ENCODE data around the gene CBFA2T2.
"Not testable (repeated sequence)": the region's sequence is repeated elsewhere in the genome, so short reads cannot be mapped to it uniquely, and the experiment has no call there.

Gene CBFA2T2

GRCh38 chr20:33558348-33559144 lies 68.7 kb downstream of the CBFA2T2 start:
- H3K4me1 Mint-ChIP-seq (ENCODE audit: low read depth) = peaks cover 12% of the 10 kb centered on the region
- no peaks in the 10 kb centered on the region for H3K9me3 Mint-ChIP-seq
- H3K4me3 Mint-ChIP-seq = no peak overlapping the region
- peaks cover 14% of the 10 kb centered on the region for H3K36me3 Mint-ChIP-seq (ENCODE audit: low read depth)
- DNase-seq (ENCODE audit: low spot score) = no peak
- no peak overlapping the region for H3K27ac Mint-ChIP-seq
- H3K27me3 Mint-ChIP-seq (ENCODE audit: low read depth) = no peaks in the 10 kb centered on the region

- DNase-seq (ENCODE audit: low spot score) = no peak
- Mint-ChIP-seq H3K4me1 (ENCODE audit: low read depth) (peaks cover 11% of the 10 kb centered on the region), H3K27ac (no peak overlapping the region), H3K4me3 (no peak overlapping the region), H3K36me3 (ENCODE audit: low read depth) (peaks cover 14% of the 10 kb centered on the region), H3K9me3 (no peaks in the 10 kb centered on the region), H3K27me3 (ENCODE audit: low read depth) (no peaks in the 10 kb centered on the region)
These were observed 69.3 kb downstream of the CBFA2T2 start for GRCh38 chr20:33559212-33559611.

- Mint-ChIP-seq H3K27me3 (ENCODE audit: low read depth) (no peaks in the 10 kb centered on the region), H3K9me3 (no peaks in the 10 kb centered on the region), H3K4me3 (no peak overlapping the region), H3K27ac (no peak overlapping the region), H3K4me1 (ENCODE audit: low read depth) (peaks cover 10% of the 10 kb centered on the region), H3K36me3 (ENCODE audit: low read depth) (peaks cover 14% of the 10 kb centered on the region)
- DNase-seq (ENCODE audit: low spot score) = no peak
These were observed 70.1 kb downstream of the CBFA2T2 start for GRCh38 chr20:33560026-33560425.

GRCh38 chr20:33561053-33561452 lies 71.2 kb downstream of the CBFA2T2 start:
- DNase-seq (ENCODE audit: low spot score); H3K4me3 Mint-ChIP-seq; H3K4me1 Mint-ChIP-seq (ENCODE audit: low read depth); H3K27me3 Mint-ChIP-seq (ENCODE audit: low read depth); H3K27ac Mint-ChIP-seq; H3K9me3 Mint-ChIP-seq: not testable (repeated sequence)
- H3K36me3 Mint-ChIP-seq (ENCODE audit: low read depth) = peaks cover 14% of the 10 kb centered on the region

GRCh38 chr20:33561692-33562601 lies 72.1 kb downstream of the CBFA2T2 start:
- Mint-ChIP-seq H3K4me3 (no peak overlapping the region), H3K36me3 (ENCODE audit: low read depth) (peaks cover 14% of the 10 kb centered on the region), H3K27me3 (ENCODE audit: low read depth) (no peaks in the 10 kb centered on the region), H3K27ac (no peak overlapping the region), H3K4me1 (ENCODE audit: low read depth) (no peaks in the 10 kb centered on the region), H3K9me3 (no peaks in the 10 kb centered on the region)
- DNase-seq (ENCODE audit: low spot score) = no peak

GRCh38 chr20:33563788-33564187 lies 73.9 kb downstream of the CBFA2T2 start:
- Mint-ChIP-seq H3K36me3 (ENCODE audit: low read depth) (peaks cover 4% of the 10 kb centered on the region), H3K4me1 (ENCODE audit: low read depth) (no peaks in the 10 kb centered on the region), H3K9me3 (no peaks in the 10 kb centered on the region), H3K27ac (no peak overlapping the region), H3K4me3 (no peak overlapping the region), H3K27me3 (ENCODE audit: low read depth) (no peaks in the 10 kb centered on the region)
- DNase-seq (ENCODE audit: low spot score) = no peak

- no peak overlapping the region for H3K27ac Mint-ChIP-seq
- DNase-seq (ENCODE audit: low spot score) = no peak
- peaks cover 10% of the 10 kb centered on the region for H3K4me1 Mint-ChIP-seq (ENCODE audit: low read depth)
- H3K4me3 Mint-ChIP-seq = no peak overlapping the region
- H3K9me3 Mint-ChIP-seq = no peaks in the 10 kb centered on the region
- no peaks in the 10 kb centered on the region for H3K36me3 Mint-ChIP-seq (ENCODE audit: low read depth)
- H3K27me3 Mint-ChIP-seq (ENCODE audit: low read depth) = no peaks in the 10 kb centered on the region
These were observed 77.1 kb downstream of the CBFA2T2 start for GRCh38 chr20:33566781-33567603.

GRCh38 chr20:33567949-33568348 lies 78.1 kb downstream of the CBFA2T2 start:
- DNase-seq (ENCODE audit: low spot score) = no peak
- H3K36me3 Mint-ChIP-seq (ENCODE audit: low read depth) = no peaks in the 10 kb centered on the region
- H3K9me3 Mint-ChIP-seq = no peaks in the 10 kb centered on the region
- no peaks in the 10 kb centered on the region for H3K27me3 Mint-ChIP-seq (ENCODE audit: low read depth)
- H3K4me3 Mint-ChIP-seq = no peak overlapping the region
- H3K27ac Mint-ChIP-seq = no peak overlapping the region
- H3K4me1 Mint-ChIP-seq (ENCODE audit: low read depth) = peaks cover 14% of the 10 kb centered on the region

GRCh38 chr20:33568378-33568777 lies 78.5 kb downstream of the CBFA2T2 start:
- no peaks in the 10 kb centered on the region for H3K27me3 Mint-ChIP-seq (ENCODE audit: low read depth)
- no peak overlapping the region for H3K27ac Mint-ChIP-seq
- no peak for DNase-seq (ENCODE audit: low spot score)
- no peak overlapping the region for H3K4me3 Mint-ChIP-seq
- peaks cover 14% of the 10 kb centered on the region for H3K4me1 Mint-ChIP-seq (ENCODE audit: low read depth)
- H3K9me3 Mint-ChIP-seq = no peaks in the 10 kb centered on the region
- H3K36me3 Mint-ChIP-seq (ENCODE audit: low read depth) = no peaks in the 10 kb centered on the region

- H3K27me3 Mint-ChIP-seq (ENCODE audit: low read depth) = no peaks in the 10 kb centered on the region
- no peak for DNase-seq (ENCODE audit: low spot score)
- peaks cover 14% of the 10 kb centered on the region for H3K4me1 Mint-ChIP-seq (ENCODE audit: low read depth)
- no peak overlapping the region for H3K27ac Mint-ChIP-seq
- no peaks in the 10 kb centered on the region for H3K9me3 Mint-ChIP-seq
- no peak overlapping the region for H3K4me3 Mint-ChIP-seq
- peaks cover 2% of the 10 kb centered on the region for H3K36me3 Mint-ChIP-seq (ENCODE audit: low read depth)
These were observed 79.2 kb downstream of the CBFA2T2 start for GRCh38 chr20:33568868-33569801.

- Mint-ChIP-seq H3K27ac (no peak overlapping the region), H3K4me1 (ENCODE audit: low read depth) (peaks cover 14% of the 10 kb centered on the region), H3K4me3 (no peak overlapping the region), H3K9me3 (no peaks in the 10 kb centered on the region), H3K27me3 (ENCODE audit: low read depth) (no peaks in the 10 kb centered on the region), H3K36me3 (ENCODE audit: low read depth) (peaks cover 2% of the 10 kb centered on the region)
- DNase-seq (ENCODE audit: low spot score) = no peak
These were observed 80.0 kb downstream of the CBFA2T2 start for GRCh38 chr20:33569802-33570391.

- Mint-ChIP-seq H3K4me3 (no peak overlapping the region), H3K9me3 (no peaks in the 10 kb centered on the region), H3K4me1 (ENCODE audit: low read depth) (peaks cover 14% of the 10 kb centered on the region), H3K36me3 (ENCODE audit: low read depth) (peaks cover 2% of the 10 kb centered on the region), H3K27me3 (ENCODE audit: low read depth) (no peaks in the 10 kb centered on the region), H3K27ac (no peak overlapping the region)
- no peak for DNase-seq (ENCODE audit: low spot score)
These were observed 80.8 kb downstream of the CBFA2T2 start for GRCh38 chr20:33570743-33571142.

- H3K27me3 Mint-ChIP-seq (ENCODE audit: low read depth); H3K36me3 Mint-ChIP-seq (ENCODE audit: low read depth); DNase-seq (ENCODE audit: low spot score); H3K4me3 Mint-ChIP-seq; H3K27ac Mint-ChIP-seq; H3K9me3 Mint-ChIP-seq: not testable (repeated sequence)
- peaks cover 14% of the 10 kb centered on the region for H3K4me1 Mint-ChIP-seq (ENCODE audit: low read depth)
These were observed 83.4 kb downstream of the CBFA2T2 start for GRCh38 chr20:33573268-33573667.

All from T-helper 2 cell treated with Interferon-gamma antibody and Interleukin-4, amounts not matched to agents 5 μg/mL and 100 μg/mL, for 36 hours (primary cell).